Measurements from ENCODE around the gene CSNK2A3.

DNA sequence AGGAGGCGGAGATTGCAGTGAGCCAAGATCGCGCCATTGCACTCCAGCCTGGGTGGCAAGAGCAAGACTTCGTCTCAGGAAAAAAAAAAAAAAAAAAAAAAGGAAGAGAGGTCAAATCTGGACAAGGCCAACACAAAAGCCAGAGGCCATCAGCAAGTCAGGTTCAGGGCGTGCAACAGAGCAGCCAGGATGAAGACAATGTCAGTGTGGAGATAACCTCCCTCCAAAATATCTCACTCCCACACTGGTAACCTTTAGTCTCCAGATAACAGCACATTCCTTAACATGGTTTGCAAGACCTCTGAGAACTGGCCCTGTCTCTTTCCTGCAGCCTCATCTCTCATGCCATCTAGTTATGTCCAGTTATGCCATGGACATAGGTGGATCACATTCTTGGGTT, 4.7 kb downstream of the CSNK2A3 start:
- TF ChIP-seq, protein P1, sequence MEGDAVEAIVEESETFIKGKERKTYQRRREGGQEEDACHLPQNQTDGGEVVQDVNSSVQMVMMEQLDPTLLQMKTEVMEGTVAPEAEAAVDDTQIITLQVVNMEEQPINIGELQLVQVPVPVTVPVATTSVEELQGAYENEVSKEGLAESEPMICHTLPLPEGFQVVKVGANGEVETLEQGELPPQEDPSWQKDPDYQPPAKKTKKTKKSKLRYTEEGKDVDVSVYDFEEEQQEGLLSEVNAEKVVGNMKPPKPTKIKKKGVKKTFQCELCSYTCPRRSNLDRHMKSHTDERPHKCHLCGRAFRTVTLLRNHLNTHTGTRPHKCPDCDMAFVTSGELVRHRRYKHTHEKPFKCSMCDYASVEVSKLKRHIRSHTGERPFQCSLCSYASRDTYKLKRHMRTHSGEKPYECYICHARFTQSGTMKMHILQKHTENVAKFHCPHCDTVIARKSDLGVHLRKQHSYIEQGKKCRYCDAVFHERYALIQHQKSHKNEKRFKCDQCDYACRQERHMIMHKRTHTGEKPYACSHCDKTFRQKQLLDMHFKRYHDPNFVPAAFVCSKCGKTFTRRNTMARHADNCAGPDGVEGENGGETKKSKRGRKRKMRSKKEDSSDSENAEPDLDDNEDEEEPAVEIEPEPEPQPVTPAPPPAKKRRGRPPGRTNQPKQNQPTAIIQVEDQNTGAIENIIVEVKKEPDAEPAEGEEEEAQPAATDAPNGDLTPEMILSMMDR (IDR thresholded peaks at IDR 0.05): no peak
- no peak for TF ChIP-seq POLR2A (IDR thresholded peaks at IDR 0.05)

All from breast epithelium (tissue), 3 donors.